GM23338 (cell line): Measurements from ENCODE around the gene METTL4. TPM values are rescaled to one million over a fixed set of nuclear protein-coding genes. Genes with fewer than 3 reads are reported as not detected.

Experiments used
- ATAC-seq: fragments of 200-7000 bp; cut with Tn5 transposase; 3 replicates; pipeline ENCODE4 v1.9.1; 2020
- DNase-seq: peaks from one replicate; pipeline ENCODE4 v3.0.0-alpha.2; 2015; ENCODE audit warnings: low spot score
- H2AFZ ChIP-seq: fragments of 200-600 bp; sonication (generic); 2 replicates; pipeline ENCODE4 v1.8.0; 2016; ENCODE audit warnings: antibody characterized with exemption, mild to moderate bottlenecking, moderate library complexity
- H3F3A ChIP-seq: fragments of 200-600 bp; sonication (generic); replicated peaks from 2 replicates; pipeline ENCODE4 v1.8.0; 2017; ENCODE audit warnings: antibody characterized with exemption, mixed run types, low read depth
- H3K27ac ChIP-seq: fragments of 200-600 bp; sonication (generic); 2 replicates; pipeline ENCODE4 v1.6.1; 2016; ENCODE audit warnings: low read depth
- H3K27me3 ChIP-seq: fragments of 200-600 bp; sonication (generic); 2 replicates; pipeline ENCODE4 v1.8.0; 2016; ENCODE audit warnings: mild to moderate bottlenecking, mixed run types, moderate library complexity; ENCODE audit not compliant: insufficient read depth
- H3K36me3 ChIP-seq: fragments of 200-600 bp; sonication (generic); 2 replicates; pipeline ENCODE4 v1.8.0; 2016; ENCODE audit warnings: mild to moderate bottlenecking; ENCODE audit not compliant: insufficient read depth
- H3K4me1 ChIP-seq: fragments of 200-600 bp; sonication (generic); 2 replicates; pipeline ENCODE4 v1.8.0; 2016; ENCODE audit warnings: mild to moderate bottlenecking, moderate library complexity; ENCODE audit not compliant: insufficient read depth
- H3K4me2 ChIP-seq: fragments of 200-600 bp; sonication (generic); 2 replicates; pipeline ENCODE4 v1.7.1; 2017; ENCODE audit warnings: mixed run types
- H3K4me3 ChIP-seq: fragments of 200-600 bp; sonication (generic); 2 replicates; pipeline ENCODE4 v1.6.1; 2016; ENCODE audit warnings: mixed run types
- H3K79me2 ChIP-seq: fragments of 200-600 bp; sonication (generic); replicated peaks from 2 replicates; pipeline ENCODE4 v1.8.0; 2017; ENCODE audit warnings: mild to moderate bottlenecking; ENCODE audit not compliant: insufficient read depth
- H3K9me2 ChIP-seq: fragments of 200-600 bp; sonication (generic); 2 replicates; pipeline ENCODE4 v1.8.0; 2017; ENCODE audit not compliant: insufficient read depth
- H4K20me1 ChIP-seq: fragments of 200-600 bp; sonication (generic); replicated peaks from 2 replicates; pipeline ENCODE4 v1.8.0; 2017; ENCODE audit warnings: mild to moderate bottlenecking; ENCODE audit not compliant: insufficient read depth
- H3K27ac Mint-ChIP-seq: 2 replicates; pipeline ENCODE4 v1.8.0; 2020; ENCODE audit warnings: inconsistent platforms, mild to moderate bottlenecking, moderate library complexity, mixed read lengths
- H3K27me3 Mint-ChIP-seq: 3 replicates; pipeline ENCODE4 v1.8.0; 2022; ENCODE audit warnings: low read depth, mild to moderate bottlenecking, moderate library complexity, mixed read lengths, inconsistent platforms; ENCODE audit not compliant: insufficient read depth, poor library complexity
- H3K36me3 Mint-ChIP-seq: 3 replicates; pipeline ENCODE4 v1.8.0; 2021; ENCODE audit warnings: low read depth, mild to moderate bottlenecking, inconsistent platforms, moderate library complexity, mixed read lengths
- H3K4me1 Mint-ChIP-seq: 3 replicates; pipeline ENCODE4 v1.8.0; 2020; ENCODE audit warnings: mild to moderate bottlenecking, inconsistent platforms, mixed read lengths
- H3K4me3 Mint-ChIP-seq: 3 replicates; pipeline ENCODE4 v1.8.0; 2021; ENCODE audit warnings: moderate library complexity, mild to moderate bottlenecking, inconsistent platforms, mixed read lengths
- H3K9me3 Mint-ChIP-seq: 3 replicates; pipeline ENCODE4 v1.8.0; 2020; ENCODE audit warnings: moderate library complexity, mild to moderate bottlenecking, inconsistent platforms, mixed read lengths
- CREB1 ChIP-seq: fragments of 250-450 bp; sonication (Bioruptor Pico); IDR thresholded peaks from 2 replicates; pipeline ENCODE4 v1.5.0; 2020; ENCODE audit warnings: low read depth, mild to moderate bottlenecking, moderate library complexity
- ETS1 ChIP-seq: IDR thresholded peaks from 2 replicates; pipeline ENCODE4 v1.6.1; 2016; ENCODE audit warnings: antibody characterized with exemption
- EZH2 ChIP-seq: fragments of 200-600 bp; sonication (generic); IDR thresholded peaks from one replicate; pipeline ENCODE4 v1.8.0; 2017; ENCODE audit warnings: antibody characterized with exemption, mild to moderate bottlenecking, low read depth; ENCODE audit not compliant: unreplicated experiment
- EZH2phosphoT487 ChIP-seq: fragments of 200-600 bp; sonication (generic); IDR thresholded peaks from one replicate; pipeline ENCODE4 v1.8.1; 2018; ENCODE audit warnings: antibody characterized with exemption; ENCODE audit not compliant: unreplicated experiment
- JUNB ChIP-seq: IDR thresholded peaks from one replicate; pipeline ENCODE4 v1.6.1; 2016; ENCODE audit warnings: antibody characterized with exemption; ENCODE audit not compliant: unreplicated experiment
- NANOG ChIP-seq: IDR thresholded peaks from 2 replicates; pipeline ENCODE4 v1.6.1; 2016; ENCODE audit warnings: antibody characterized with exemption, borderline replicate concordance
- POLR2AphosphoS5 ChIP-seq: IDR thresholded peaks from 2 replicates; pipeline ENCODE4 v1.6.1; 2016; ENCODE audit warnings: antibody characterized with exemption, low read depth
- STAT1 ChIP-seq: IDR thresholded peaks from one replicate; pipeline ENCODE4 v1.6.1; 2016; ENCODE audit warnings: antibody characterized with exemption; ENCODE audit not compliant: unreplicated experiment
- ZNF114 ChIP-seq: fragments of 250-450 bp; sonication (Bioruptor Pico); IDR thresholded peaks from 2 replicates; pipeline ENCODE4 v1.5.0; 2020; ENCODE audit warnings: mild to moderate bottlenecking, moderate library complexity
- ZNF331 ChIP-seq: fragments of 250-450 bp; sonication (Bioruptor Pico); IDR thresholded peaks from 2 replicates; pipeline ENCODE4 v1.5.0; 2020; ENCODE audit warnings: low read depth, mild to moderate bottlenecking, moderate library complexity
- polyA plus RNA-seq: library from polyadenylated mRNA; unstranded; fragments of >200 nt; fragmentation: Nextera tagmentation; extraction: Ambion mirVana; gene quantifications from 2 replicates; pipeline ENCODE4 v1.2.1, GENCODE V29; 2016
- total RNA-seq: library from RNA; depleted of rRNA; stranded (reverse); fragments of >200 nt; shearing (Covaris generic); gene quantifications from 2 replicates; pipeline ENCODE4 v1.2.3, GENCODE V29; 2014
- TF ChIP-seq, protein P1 (sequence below): fragments of 250-450 bp; sonication (Bioruptor Pico); IDR thresholded peaks from 2 replicates; pipeline ENCODE4 v1.5.0; 2020; ENCODE audit warnings: mild to moderate bottlenecking, moderate library complexity
- TF ChIP-seq, protein P2 (sequence below): IDR thresholded peaks from one replicate; pipeline ENCODE4 v1.6.1; 2018; ENCODE audit warnings: antibody characterized with exemption; ENCODE audit not compliant: unreplicated experiment
- TF ChIP-seq, protein P3 (sequence below), 2 experiments: fragments of 200-600 bp in 1 of 2; sonication (generic) in 1 of 2; conservative IDR thresholded peaks; 2 replicates each; pipeline versions ENCODE4 v1.5.1 to v1.6.1; 2016 to 2017; ENCODE audit warnings: antibody characterized with exemption in 2 of 2, low read depth in 2 of 2, mild to moderate bottlenecking in 2 of 2, moderate library complexity in 1 of 2

METTL4 gene
- total and polyA plus RNA-seq, 2 experiments from 2014 or later = 11.9 to 14.9 TPM

DNA sequence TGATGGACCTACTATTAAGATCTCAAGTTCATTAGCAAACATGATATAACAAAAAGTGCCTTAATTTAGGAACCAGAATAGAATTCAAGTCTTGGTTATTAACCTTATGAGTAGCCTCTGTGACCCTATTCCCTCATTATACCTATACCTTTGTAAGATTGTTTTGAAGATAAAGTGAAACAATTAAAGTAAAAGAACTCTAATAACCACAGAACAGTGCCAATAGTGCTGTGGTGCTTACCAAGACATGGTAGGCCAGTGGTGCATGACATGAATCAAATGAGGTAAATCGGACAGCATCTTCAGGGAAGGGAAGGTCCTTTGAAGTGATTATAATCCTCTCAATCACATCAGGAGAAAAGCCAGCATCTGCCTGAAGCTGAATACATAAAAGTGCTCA is 36.4 kb downstream of the METTL4 start:
- Histone ChIP-seq H3K79me2 (no peaks in the 10 kb centered on the region), H3K4me3 (no peak overlapping the region), H4K20me1 (no peaks in the 10 kb centered on the region), H3K4me2 (no peak overlapping the region), H2AFZ (no peak overlapping the region), H3K27me3 (no peaks in the 10 kb centered on the region), H3K36me3 (no peaks in the 10 kb centered on the region; the same call in 1 of the 2 replicates), H3K4me1 (no peaks in the 10 kb centered on the region), H3K9me2 (0 out of 2 replicates have a peak, but pooled peaks cover 7% of the 10 kb centered on the region), H3F3A (no peaks in the 10 kb centered on the region), H3K27ac (no peak overlapping the region)
- peaks cover 2% of the 10 kb centered on the region for H3K27me3 Mint-ChIP-seq
- no peak overlapping the region for H3K27ac Mint-ChIP-seq
- DNase-seq = no peak
- peaks cover 15% of the 10 kb centered on the region for H3K36me3 Mint-ChIP-seq
- H3K4me1 Mint-ChIP-seq = peaks cover 3% of the 10 kb centered on the region; the same call in 2 of the 3 replicates
- no peak overlapping the region for H3K4me3 Mint-ChIP-seq
- no peak for ATAC-seq
- peaks cover 13% of the 10 kb centered on the region for H3K9me3 Mint-ChIP-seq
- no peak for TF ChIP-seq ZNF331 (CRISPR knock-in tag)
- no peak for TF ChIP-seq ETS1
- no peak for TF ChIP-seq ZNF114
- no peak for TF ChIP-seq JUNB
- TF ChIP-seq NANOG = no peak
- TF ChIP-seq EZH2phosphoT487 = no peak
- TF ChIP-seq, protein P1, sequence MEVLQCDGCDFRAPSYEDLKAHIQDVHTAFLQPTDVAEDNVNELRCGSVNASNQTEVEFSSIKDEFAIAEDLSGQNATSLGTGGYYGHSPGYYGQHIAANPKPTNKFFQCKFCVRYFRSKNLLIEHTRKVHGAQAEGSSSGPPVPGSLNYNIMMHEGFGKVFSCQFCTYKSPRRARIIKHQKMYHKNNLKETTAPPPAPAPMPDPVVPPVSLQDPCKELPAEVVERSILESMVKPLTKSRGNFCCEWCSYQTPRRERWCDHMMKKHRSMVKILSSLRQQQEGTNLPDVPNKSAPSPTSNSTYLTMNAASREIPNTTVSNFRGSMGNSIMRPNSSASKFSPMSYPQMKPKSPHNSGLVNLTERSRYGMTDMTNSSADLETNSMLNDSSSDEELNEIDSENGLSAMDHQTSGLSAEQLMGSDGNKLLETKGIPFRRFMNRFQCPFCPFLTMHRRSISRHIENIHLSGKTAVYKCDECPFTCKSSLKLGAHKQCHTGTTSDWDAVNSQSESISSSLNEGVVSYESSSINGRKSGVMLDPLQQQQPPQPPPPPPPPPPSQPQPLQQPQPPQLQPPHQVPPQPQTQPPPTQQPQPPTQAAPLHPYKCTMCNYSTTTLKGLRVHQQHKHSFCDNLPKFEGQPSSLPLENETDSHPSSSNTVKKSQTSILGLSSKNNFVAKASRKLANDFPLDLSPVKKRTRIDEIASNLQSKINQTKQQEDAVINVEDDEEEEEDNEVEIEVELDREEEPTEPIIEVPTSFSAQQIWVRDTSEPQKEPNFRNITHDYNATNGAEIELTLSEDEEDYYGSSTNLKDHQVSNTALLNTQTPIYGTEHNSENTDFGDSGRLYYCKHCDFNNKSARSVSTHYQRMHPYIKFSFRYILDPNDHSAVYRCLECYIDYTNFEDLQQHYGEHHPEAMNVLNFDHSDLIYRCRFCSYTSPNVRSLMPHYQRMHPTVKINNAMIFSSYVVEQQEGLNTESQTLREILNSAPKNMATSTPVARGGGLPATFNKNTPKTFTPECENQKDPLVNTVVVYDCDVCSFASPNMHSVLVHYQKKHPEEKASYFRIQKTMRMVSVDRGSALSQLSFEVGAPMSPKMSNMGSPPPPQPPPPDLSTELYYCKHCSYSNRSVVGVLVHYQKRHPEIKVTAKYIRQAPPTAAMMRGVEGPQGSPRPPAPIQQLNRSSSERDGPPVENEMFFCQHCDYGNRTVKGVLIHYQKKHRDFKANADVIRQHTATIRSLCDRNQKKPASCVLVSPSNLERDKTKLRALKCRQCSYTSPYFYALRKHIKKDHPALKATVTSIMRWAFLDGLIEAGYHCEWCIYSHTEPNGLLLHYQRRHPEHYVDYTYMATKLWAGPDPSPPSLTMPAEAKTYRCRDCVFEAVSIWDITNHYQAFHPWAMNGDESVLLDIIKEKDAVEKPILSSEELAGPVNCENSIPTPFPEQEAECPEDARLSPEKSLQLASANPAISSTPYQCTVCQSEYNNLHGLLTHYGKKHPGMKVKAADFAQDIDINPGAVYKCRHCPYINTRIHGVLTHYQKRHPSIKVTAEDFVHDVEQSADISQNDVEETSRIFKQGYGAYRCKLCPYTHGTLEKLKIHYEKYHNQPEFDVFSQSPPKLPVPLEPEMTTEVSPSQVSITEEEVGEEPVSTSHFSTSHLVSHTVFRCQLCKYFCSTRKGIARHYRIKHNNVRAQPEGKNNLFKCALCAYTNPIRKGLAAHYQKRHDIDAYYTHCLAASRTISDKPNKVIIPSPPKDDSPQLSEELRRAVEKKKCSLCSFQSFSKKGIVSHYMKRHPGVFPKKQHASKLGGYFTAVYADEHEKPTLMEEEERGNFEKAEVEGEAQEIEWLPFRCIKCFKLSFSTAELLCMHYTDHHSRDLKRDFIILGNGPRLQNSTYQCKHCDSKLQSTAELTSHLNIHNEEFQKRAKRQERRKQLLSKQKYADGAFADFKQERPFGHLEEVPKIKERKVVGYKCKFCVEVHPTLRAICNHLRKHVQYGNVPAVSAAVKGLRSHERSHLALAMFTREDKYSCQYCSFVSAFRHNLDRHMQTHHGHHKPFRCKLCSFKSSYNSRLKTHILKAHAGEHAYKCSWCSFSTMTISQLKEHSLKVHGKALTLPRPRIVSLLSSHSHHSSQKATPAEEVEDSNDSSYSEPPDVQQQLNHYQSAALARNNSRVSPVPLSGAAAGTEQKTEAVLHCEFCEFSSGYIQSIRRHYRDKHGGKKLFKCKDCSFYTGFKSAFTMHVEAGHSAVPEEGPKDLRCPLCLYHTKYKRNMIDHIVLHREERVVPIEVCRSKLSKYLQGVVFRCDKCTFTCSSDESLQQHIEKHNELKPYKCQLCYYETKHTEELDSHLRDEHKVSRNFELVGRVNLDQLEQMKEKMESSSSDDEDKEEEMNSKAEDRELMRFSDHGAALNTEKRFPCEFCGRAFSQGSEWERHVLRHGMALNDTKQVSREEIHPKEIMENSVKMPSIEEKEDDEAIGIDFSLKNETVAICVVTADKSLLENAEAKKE = no peak
- TF ChIP-seq EZH2 = no peak
- no peak for TF ChIP-seq STAT1
- TF ChIP-seq, protein P2, sequence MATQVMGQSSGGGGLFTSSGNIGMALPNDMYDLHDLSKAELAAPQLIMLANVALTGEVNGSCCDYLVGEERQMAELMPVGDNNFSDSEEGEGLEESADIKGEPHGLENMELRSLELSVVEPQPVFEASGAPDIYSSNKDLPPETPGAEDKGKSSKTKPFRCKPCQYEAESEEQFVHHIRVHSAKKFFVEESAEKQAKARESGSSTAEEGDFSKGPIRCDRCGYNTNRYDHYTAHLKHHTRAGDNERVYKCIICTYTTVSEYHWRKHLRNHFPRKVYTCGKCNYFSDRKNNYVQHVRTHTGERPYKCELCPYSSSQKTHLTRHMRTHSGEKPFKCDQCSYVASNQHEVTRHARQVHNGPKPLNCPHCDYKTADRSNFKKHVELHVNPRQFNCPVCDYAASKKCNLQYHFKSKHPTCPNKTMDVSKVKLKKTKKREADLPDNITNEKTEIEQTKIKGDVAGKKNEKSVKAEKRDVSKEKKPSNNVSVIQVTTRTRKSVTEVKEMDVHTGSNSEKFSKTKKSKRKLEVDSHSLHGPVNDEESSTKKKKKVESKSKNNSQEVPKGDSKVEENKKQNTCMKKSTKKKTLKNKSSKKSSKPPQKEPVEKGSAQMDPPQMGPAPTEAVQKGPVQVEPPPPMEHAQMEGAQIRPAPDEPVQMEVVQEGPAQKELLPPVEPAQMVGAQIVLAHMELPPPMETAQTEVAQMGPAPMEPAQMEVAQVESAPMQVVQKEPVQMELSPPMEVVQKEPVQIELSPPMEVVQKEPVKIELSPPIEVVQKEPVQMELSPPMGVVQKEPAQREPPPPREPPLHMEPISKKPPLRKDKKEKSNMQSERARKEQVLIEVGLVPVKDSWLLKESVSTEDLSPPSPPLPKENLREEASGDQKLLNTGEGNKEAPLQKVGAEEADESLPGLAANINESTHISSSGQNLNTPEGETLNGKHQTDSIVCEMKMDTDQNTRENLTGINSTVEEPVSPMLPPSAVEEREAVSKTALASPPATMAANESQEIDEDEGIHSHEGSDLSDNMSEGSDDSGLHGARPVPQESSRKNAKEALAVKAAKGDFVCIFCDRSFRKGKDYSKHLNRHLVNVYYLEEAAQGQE = no peak
- TF ChIP-seq, protein P3, sequence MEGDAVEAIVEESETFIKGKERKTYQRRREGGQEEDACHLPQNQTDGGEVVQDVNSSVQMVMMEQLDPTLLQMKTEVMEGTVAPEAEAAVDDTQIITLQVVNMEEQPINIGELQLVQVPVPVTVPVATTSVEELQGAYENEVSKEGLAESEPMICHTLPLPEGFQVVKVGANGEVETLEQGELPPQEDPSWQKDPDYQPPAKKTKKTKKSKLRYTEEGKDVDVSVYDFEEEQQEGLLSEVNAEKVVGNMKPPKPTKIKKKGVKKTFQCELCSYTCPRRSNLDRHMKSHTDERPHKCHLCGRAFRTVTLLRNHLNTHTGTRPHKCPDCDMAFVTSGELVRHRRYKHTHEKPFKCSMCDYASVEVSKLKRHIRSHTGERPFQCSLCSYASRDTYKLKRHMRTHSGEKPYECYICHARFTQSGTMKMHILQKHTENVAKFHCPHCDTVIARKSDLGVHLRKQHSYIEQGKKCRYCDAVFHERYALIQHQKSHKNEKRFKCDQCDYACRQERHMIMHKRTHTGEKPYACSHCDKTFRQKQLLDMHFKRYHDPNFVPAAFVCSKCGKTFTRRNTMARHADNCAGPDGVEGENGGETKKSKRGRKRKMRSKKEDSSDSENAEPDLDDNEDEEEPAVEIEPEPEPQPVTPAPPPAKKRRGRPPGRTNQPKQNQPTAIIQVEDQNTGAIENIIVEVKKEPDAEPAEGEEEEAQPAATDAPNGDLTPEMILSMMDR (conservative IDR thresholded peaks at IDR 0.05; ENCODE audit: low read depth in 2 of 2) = no peak
- no peak for TF ChIP-seq POLR2AphosphoS5
- no peak for TF ChIP-seq CREB1 (CRISPR knock-in tag)
